H1 (cell line): Measurements from ENCODE around the gene ZDHHC11B. TPM values are rescaled to one million over a fixed set of nuclear protein-coding genes. Genes with fewer than 3 reads are reported as not detected.

Experiments
- CTCF ChIA-PET: fragments of 300-600 bp; sonication (Branson Sonifier 250); formaldehyde crosslinking; loops from one replicate; lab custom pipeline; 2021; ENCODE audit not compliant: partially characterized antibody; lab: Charles Lee
- POLR2A ChIA-PET: fragments of 300-600 bp; sonication (Branson Sonifier 250); formaldehyde crosslinking; loops from one replicate; lab custom pipeline; 2021; ENCODE audit warnings: inconsistent platforms; ENCODE audit not compliant: partially characterized antibody; lab: Charles Lee
- DNase-seq, 2 experiments: peaks; one replicate each; pipeline versions ENCODE4 v3.0.0 to v3.0.0-alpha.2; 2010 to 2022; ENCODE audit warnings: low spot score in 2 of 2, low read depth in 1 of 2, mixed read lengths in 1 of 2
- FAIRE-seq: peaks from 2 replicates; lab custom pipeline; 2011; peaks lifted over from hg19 to GRCh38; lab: Jason Lieb, UNC
- H2AFZ ChIP-seq: 2 replicates; pipeline ENCODE4 v1.8.1; 2012; ENCODE audit warnings: low read length, inconsistent platforms
- H2AK5ac ChIP-seq: 2 replicates; pipeline ENCODE4 v1.6.1; 2013; ENCODE audit warnings: low read depth, low read length
- H2BK120ac ChIP-seq: replicated peaks from 2 replicates; pipeline ENCODE3; 2013; ENCODE audit warnings: low read depth, low read length, inconsistent platforms
- H2BK12ac ChIP-seq: 2 replicates; pipeline ENCODE4 v1.6.1; 2013; ENCODE audit warnings: low read depth, low read length
- H2BK15ac ChIP-seq: 2 replicates; pipeline ENCODE4 v1.6.1; 2013; ENCODE audit warnings: low read length
- H2BK20ac ChIP-seq: 2 replicates; pipeline ENCODE4 v1.6.1; 2013; ENCODE audit warnings: low read length
- H2BK5ac ChIP-seq: 2 replicates; pipeline ENCODE4 v1.6.1; 2013; ENCODE audit warnings: low read depth, low read length
- H3K14ac ChIP-seq: 2 replicates; pipeline ENCODE4 v1.6.1; 2013; ENCODE audit warnings: inconsistent platforms; ENCODE audit not compliant: insufficient read length
- H3K18ac ChIP-seq: 2 replicates; pipeline ENCODE4 v1.6.1; 2013; ENCODE audit warnings: low read length; ENCODE audit errors: extremely low read depth
- H3K23ac ChIP-seq: 2 replicates; pipeline ENCODE4 v1.6.1; 2013; ENCODE audit warnings: inconsistent platforms; ENCODE audit not compliant: insufficient read length
- H3K23me2 ChIP-seq: 2 replicates; pipeline ENCODE4 v1.6.1; 2013; ENCODE audit warnings: low read depth, low read length
- H3K27ac ChIP-seq: 2 replicates; pipeline ENCODE4 v1.6.1; 2011; ENCODE audit warnings: low read depth, low read length, inconsistent platforms
- H3K27me3 ChIP-seq, 4 experiments: replicated peaks in 1 of 4; 1 replicate in 1 of 4; 2 replicates in 3 of 4; pipeline versions ENCODE4 v1.6.1 to v1.8.1; 2011 to 2013; ENCODE audit warnings: low read length in 3 of 4, mild to moderate bottlenecking in 3 of 4, inconsistent platforms in 2 of 4, mixed read lengths in 2 of 4, moderate library complexity in 1 of 4; ENCODE audit not compliant: control insufficient read depth in 3 of 4, insufficient read depth in 3 of 4; ENCODE audit errors: extremely low read depth in 1 of 4
- H3K36me3 ChIP-seq, 4 experiments: 2 replicates each; pipeline versions ENCODE4 v1.6.1 to v1.8.1; 2011 to 2013; ENCODE audit warnings: mild to moderate bottlenecking in 4 of 4, low read length in 3 of 4, moderate library complexity in 2 of 4, control low read depth in 1 of 4, inconsistent platforms in 1 of 4; ENCODE audit not compliant: insufficient read depth in 4 of 4, control insufficient read depth in 2 of 4
- H3K4ac ChIP-seq: replicated peaks from 2 replicates; pipeline ENCODE3; 2013; ENCODE audit warnings: low read length, low read depth, mixed read lengths, inconsistent platforms; ENCODE audit not compliant: insufficient read length
- H3K4me1 ChIP-seq, 4 experiments: replicated peaks in 1 of 4; 1 replicate in 1 of 4; 2 replicates in 3 of 4; pipeline versions ENCODE4 v1.6.1 to v1.8.1; 2011 to 2013; ENCODE audit warnings: low read length in 3 of 4, inconsistent platforms in 2 of 4, mixed read lengths in 1 of 4; ENCODE audit not compliant: insufficient read depth in 4 of 4, control insufficient read depth in 3 of 4
- H3K4me2 ChIP-seq, 2 experiments: 2 replicates each; pipeline versions ENCODE4 v1.6.1 to v1.8.1; 2011 to 2013; ENCODE audit warnings: low read depth in 2 of 2, low read length in 2 of 2, control low read depth in 1 of 2, inconsistent platforms in 1 of 2, mild to moderate bottlenecking in 1 of 2; ENCODE audit not compliant: insufficient read depth in 1 of 2
- H3K4me3 ChIP-seq, 4 experiments: fragments of 200-600, 300-600 bp in 1 of 4; sonication (generic), shearing (Covaris generic), sonication (Bioruptor Twin) in 1 of 4; 2 replicates each; pipeline versions ENCODE4 v1.5.1 to v1.8.1; 2011 to 2016; ENCODE audit warnings: low read length in 4 of 4, low read depth in 3 of 4, control low read depth in 2 of 4, inconsistent platforms in 2 of 4, mild to moderate bottlenecking in 2 of 4, mixed read lengths in 1 of 4, moderate library complexity in 1 of 4; ENCODE audit not compliant: insufficient read depth in 2 of 4; ENCODE audit errors: extremely low read depth in 1 of 4
- H3K56ac ChIP-seq: replicated peaks from 2 replicates; pipeline ENCODE3; 2013; ENCODE audit warnings: low read depth, mild to moderate bottlenecking, mixed read lengths, low read length, inconsistent platforms; ENCODE audit not compliant: insufficient read length
- H3K79me1 ChIP-seq: 2 replicates; pipeline ENCODE4 v1.6.1; 2013; ENCODE audit warnings: low read depth, low read length, control low read depth
- H3K79me2 ChIP-seq, 2 experiments: 2 replicates each; pipeline versions ENCODE4 v1.6.1 to v1.8.1; 2012 to 2013; ENCODE audit warnings: low read length in 2 of 2, mild to moderate bottlenecking in 2 of 2, inconsistent platforms in 1 of 2; ENCODE audit not compliant: insufficient read depth in 2 of 2, control insufficient read depth in 1 of 2
- H3K9ac ChIP-seq, 4 experiments: replicated peaks in 1 of 4; 1 replicate in 1 of 4; 2 replicates in 3 of 4; pipeline versions ENCODE4 v1.6.1 to v1.8.1; 2011 to 2013; ENCODE audit warnings: low read depth in 3 of 4, low read length in 3 of 4, control low read depth in 2 of 4, mild to moderate bottlenecking in 2 of 4, moderate library complexity in 2 of 4, inconsistent platforms in 1 of 4; ENCODE audit errors: extremely low read depth in 1 of 4
- H3K9me3 ChIP-seq, 2 experiments: 2 replicates each; pipeline versions ENCODE4 v1.6.1 to v1.8.1; 2012 to 2013; ENCODE audit warnings: mild to moderate bottlenecking in 2 of 2, moderate library complexity in 2 of 2, control low read depth in 1 of 2, inconsistent platforms in 1 of 2, low read depth in 1 of 2, low read length in 1 of 2, mixed read lengths in 1 of 2; ENCODE audit not compliant: insufficient read depth in 2 of 2
- H4K20me1 ChIP-seq, 2 experiments: replicated peaks in 1 of 2; 2 replicates each; pipeline versions ENCODE3 to v1.8.1; 2011 to 2013; ENCODE audit warnings: inconsistent platforms in 2 of 2, low read length in 2 of 2, mild to moderate bottlenecking in 1 of 2; ENCODE audit not compliant: insufficient read depth in 2 of 2, control insufficient read depth in 1 of 2
- H4K5ac ChIP-seq: 2 replicates; pipeline ENCODE4 v1.6.1; 2013; ENCODE audit warnings: low read length, low read depth, mixed read lengths, inconsistent platforms; ENCODE audit not compliant: insufficient read length
- H4K8ac ChIP-seq: 2 replicates; pipeline ENCODE4 v1.8.0; 2013; ENCODE audit warnings: mild to moderate bottlenecking, moderate library complexity, low read length, inconsistent platforms; ENCODE audit not compliant: insufficient read depth; ENCODE audit errors: extremely low read depth
- H4K91ac ChIP-seq: replicated peaks from 2 replicates; pipeline ENCODE3; 2013; ENCODE audit warnings: low read length, mixed read lengths, inconsistent platforms; ENCODE audit not compliant: insufficient read length
- ASH2L ChIP-seq: fragments of 200-600, 300-600 bp; sonication (generic); IDR thresholded peaks from one replicate; pipeline ENCODE4 v1.7.1; 2017; ENCODE audit warnings: low read length
- CREB1 ChIP-seq: IDR thresholded peaks from 2 replicates; pipeline ENCODE4 v1.6.1; 2012; ENCODE audit warnings: inconsistent platforms
- HDAC6 ChIP-seq: IDR thresholded peaks from one replicate; pipeline ENCODE4 v1.7.1; 2012; ENCODE audit warnings: low read depth, mild to moderate bottlenecking, inconsistent platforms, low read length, moderate library complexity
- JUN ChIP-seq: IDR thresholded peaks from 2 replicates; pipeline ENCODE4 v1.6.1; 2011; ENCODE audit warnings: low read depth, mild to moderate bottlenecking, improper control_type of control experiment, low read length
- KDM5A ChIP-seq: fragments of 200-600 bp; IDR thresholded peaks from 2 replicates; pipeline ENCODE4 v1.7.1; 2012; ENCODE audit warnings: mild to moderate bottlenecking, low read length, inconsistent platforms, mixed read lengths
- NANOG ChIP-seq: IDR thresholded peaks from 2 replicates; pipeline ENCODE4 v1.6.1; 2011; ENCODE audit warnings: low read length, low read depth, mild to moderate bottlenecking, inconsistent platforms; ENCODE audit not compliant: insufficient read depth, poor library complexity, severe bottlenecking
- RBBP5 ChIP-seq: IDR thresholded peaks from 2 replicates; pipeline ENCODE4 v1.7.1; 2012; ENCODE audit warnings: low read depth, mild to moderate bottlenecking, inconsistent platforms, low read length, moderate library complexity, borderline replicate concordance
- RNF2 ChIP-seq: fragments of 200-900, 300-1000 bp; sonication (generic); IDR thresholded peaks from 2 replicates; pipeline ENCODE4 v1.7.1; 2016; ENCODE audit warnings: borderline replicate concordance, low read depth, mild to moderate bottlenecking, antibody characterized with exemption, low read length; ENCODE audit not compliant: poor library complexity, severe bottlenecking; ENCODE audit errors: missing control alignments
- SAP30 ChIP-seq: fragments of 300-600 bp; sonication (generic); IDR thresholded peaks from 2 replicates; pipeline ENCODE4 v1.7.1; 2012; ENCODE audit warnings: low read length, moderate library complexity, mild to moderate bottlenecking, inconsistent platforms; ENCODE audit not compliant: insufficient read depth, insufficient replicate concordance
- SRF ChIP-seq: IDR thresholded peaks from 2 replicates; pipeline ENCODE4 v1.6.1; 2011; ENCODE audit warnings: mild to moderate bottlenecking, low read depth, low read length, moderate library complexity
- SUZ12 ChIP-seq: fragments of 200-600 bp; sonication (generic); IDR thresholded peaks from 2 replicates; pipeline ENCODE4 v1.6.1; 2012; ENCODE audit warnings: mild to moderate bottlenecking, inconsistent platforms, low read length, moderate library complexity, mixed read lengths
- WGBS, 2 experiments: shearing (Covaris generic) in 1 of 2; methylation state at CpG; one replicate each; pipeline versions ENCODE4 v1.1.6 to v1.1.7; 2013 to 2015; ENCODE audit warnings: low lambda C conversion rate in 2 of 2, mixed read lengths in 2 of 2, inconsistent platforms in 1 of 2, low coverage in 1 of 2, missing lambda C conversion rate in 1 of 2; ENCODE audit not compliant: insufficient replicate concordance in 2 of 2, insufficient coverage in 1 of 2, insufficient read length in 1 of 2; ENCODE audit errors: extremely low coverage in 1 of 2, missing lambda C conversion rate in 1 of 2; 5-methylcytosine and 5-hydroxymethylcytosine counted together
- polyA plus RNA-seq, 7 experiments: library from polyadenylated mRNA; depleted of rRNA in 3 of 7; stranded (reverse) in 5 of 7; unstranded in 2 of 7; fragments of >200 nt in 5 of 7; fragments of 200-250 nt in 2 of 7; gene quantifications; 1 replicate in 5 of 7; 2 replicates in 1 of 7; 4 replicates in 1 of 7; pipeline versions ENCODE4 v1.2.1 to v1.2.3, GENCODE V29; 2011 to 2013; ENCODE audit warnings: missing spikeins in 2 of 7, mixed read lengths in 2 of 7
- total RNA-seq: library from RNA; stranded (reverse); fragmentation: NEBNext Ultra II Directional; extraction: Animal tissue kit (Norgen Biotek cat#: 25700); gene quantifications from 2 replicates; pipeline ENCODE4 v1.2.1, GENCODE V29; 2021

Gene ZDHHC11B
- total and polyA plus RNA-seq, 2 of the 8 experiments (the other 6 are each of a cell fraction or from before 2014, with no cell fraction given): 0.29 to 2.5 TPM

DNA sequence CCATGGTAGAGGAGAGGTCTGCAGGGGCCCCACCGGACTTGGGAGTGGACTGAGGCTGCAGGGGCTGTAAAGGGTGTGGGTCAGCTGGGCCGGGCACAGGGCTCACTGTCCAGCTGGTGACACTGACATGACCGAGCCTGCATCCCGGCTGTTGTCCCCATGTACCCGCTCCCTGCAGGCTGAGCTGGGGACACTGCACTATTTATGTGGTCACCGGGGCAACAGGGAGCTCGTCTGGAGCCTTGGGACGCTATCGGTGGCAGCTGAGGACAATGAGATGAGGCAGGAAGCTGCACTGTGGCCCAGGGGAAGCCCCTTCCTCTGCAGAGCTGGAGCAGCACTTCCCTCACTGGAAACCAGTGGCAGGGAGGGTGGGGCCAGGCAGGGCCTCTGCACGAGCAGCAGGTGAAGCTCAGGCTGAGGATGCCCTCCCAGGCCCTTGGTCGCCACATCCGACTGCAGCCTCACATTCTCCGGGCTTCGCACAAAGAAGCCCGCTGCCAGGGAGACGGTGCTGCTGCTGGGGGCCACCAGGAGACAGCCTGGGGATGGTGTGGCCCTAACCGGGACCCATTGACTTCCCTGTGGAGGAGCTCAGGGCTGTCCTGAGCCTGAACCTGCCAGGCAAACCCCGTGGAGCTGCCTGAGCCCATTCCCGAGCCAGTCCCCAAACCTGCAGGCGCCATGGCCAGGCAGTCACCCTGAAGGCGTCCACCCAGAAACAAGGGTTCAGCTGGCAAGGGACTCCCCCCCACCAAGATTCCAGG, 26.4 kb downstream of the ZDHHC11B start:
- Histone ChIP-seq H3K36me3 (no peaks in the 10 kb centered on the region), H3K9ac (peak overlapping the region in 2 of 4 experiments; percentile 0 to 8; a peak in 2 of 7 replicates), H3K27me3 (no peaks in the 10 kb centered on the region), H3K23me2 (no peaks in the 10 kb centered on the region), H3K79me1 (peaks cover 2% of the 10 kb centered on the region; the same call in 1 of the 2 replicates), H3K14ac (no peak overlapping the region), H2BK12ac (peak overlapping the region; percentile 75; the same call in 1 of the 2 replicates), H2BK5ac (peak overlapping the region; percentile 41; the same call in 1 of the 2 replicates), H3K4me3 (no peak overlapping the region), H3K18ac (no peak overlapping the region), H4K8ac (peak overlapping the region; percentile 63), H3K27ac (peak overlapping the region; percentile 37), H2AK5ac (no peak overlapping the region), H4K91ac (peak overlapping the region; percentile 11), H3K79me2 (no peaks in the 10 kb centered on the region), H3K4ac (peak overlapping the region; percentile 74), H3K4me1 (no peaks in the 10 kb centered on the region; a peak in 1 of 7 replicates), H3K56ac (no peak overlapping the region), H2BK20ac (no peak overlapping the region), H4K20me1 (peaks cover 0 to 4% of the 10 kb centered on the region in 2 experiments), H2BK120ac (no peak overlapping the region), H3K4me2 (no peak overlapping the region), H2BK15ac (peak overlapping the region; percentile 88; the same call in 1 of the 2 replicates), H3K23ac (no peak overlapping the region), H4K5ac (no peak overlapping the region), H3K9me3 (no peaks in the 10 kb centered on the region), H2AFZ (no peak overlapping the region)
- DNase-seq (peak in 1 of 2 experiments; percentile 61), FAIRE-seq (no peak)
- POLR2A ChIA-PET: interaction anchor here (1.6 kb wide), 1 partner anchor 134 kb away, joined by 3 read pairs; the partner anchor contains the start of genes BRD9 and TRIP13
- WGBS, 2 experiments: 87% methylated on average over 21 of the region's 21 CpGs; no CpG with 5 or more reads in 1 of the 2 experiments
- CTCF ChIA-PET: interaction anchor here (0.8 to 3.2 kb wide), 12 partner anchors 8 to 231 kb away, joined by 3 to 29 read pairs (median 4); no protein-coding TSS in a partner anchor
- no peak for TF ChIP-seq SRF
- TF ChIP-seq RNF2: no peak
- TF ChIP-seq RBBP5: no peak
- no peak for TF ChIP-seq SUZ12
- TF ChIP-seq ASH2L: no peak
- no peak for TF ChIP-seq SAP30
- TF ChIP-seq CREB1: no peak
- no peak for TF ChIP-seq JUN
- no peak for TF ChIP-seq HDAC6
- TF ChIP-seq KDM5A: no peak
- no peak for TF ChIP-seq NANOG
